Tibial artery (tissue), 4 donors: Measurements from ENCODE around the gene NUAK2.

Experiments
- DNase-seq, 2 donors: peaks; one replicate each; pipeline ENCODE4 v3.0.0-alpha.2; 2019
- H3K27ac ChIP-seq, 2 donors: fragments of 200-600 bp; sonication (generic) in 1 of 2; 1 replicate in 1 of 2; 2 replicates in 1 of 2; pipeline ENCODE4 v1.5.1; 2018 to 2019; ENCODE audit warnings: mild to moderate bottlenecking in 1 of 2
- H3K27me3 ChIP-seq, 2 donors: fragments of 200-600 bp; sonication (generic) in 1 of 2; one replicate each; pipeline versions ENCODE4 v1.5.1 to v1.6.0; 2016 to 2019
- H3K36me3 ChIP-seq, 3 donors: fragments of 200-600 bp; sonication (generic) in 2 of 3; one replicate each; pipeline ENCODE4 v1.5.1; 2016 to 2019; ENCODE audit warnings: mild to moderate bottlenecking in 2 of 3
- H3K4me1 ChIP-seq, 4 donors: fragments of 200-600 bp; sonication (generic) in 2 of 4; 1 replicate in 3 of 4; 2 replicates in 1 of 4; pipeline ENCODE4 v1.5.1; 2016 to 2019
- H3K4me3 ChIP-seq, 2 donors: fragments of 200-600 bp; sonication (generic) in 1 of 2; 1 replicate in 1 of 2; 2 replicates in 1 of 2; pipeline ENCODE4 v1.5.1; 2018 to 2019; ENCODE audit warnings: mild to moderate bottlenecking in 2 of 2
- H3K9me3 ChIP-seq, 3 donors: fragments of 200-600 bp; sonication (generic) in 1 of 3; one replicate each; pipeline ENCODE4 v1.5.1; 2016 to 2019
- CTCF ChIP-seq, 2 experiments: fragments of 200-600 bp in 1 of 2; fragments of 450-650 bp in 1 of 2; IDR thresholded peaks; one replicate each; pipeline ENCODE4 v1.5.1; 2017 to 2019; ENCODE audit warnings: antibody characterized with exemption in 2 of 2, mild to moderate bottlenecking in 1 of 2, moderate library complexity in 1 of 2
- intact Hi-C: fragments of 100-400 bp; cut with DNase I; formaldehyde crosslinking; loops from one replicate; pipeline ENCODE4 v1.15.0; 2023; ENCODE audit warnings: low total_unique reads

NUAK2 gene

GRCh38 chr1:205317311-205317917 lies 4.1 kb downstream of the NUAK2 start:
- no peak for TF ChIP-seq CTCF (IDR thresholded peaks at IDR 0.05)
- Histone ChIP-seq H3K4me1 (peaks cover 0 to 42% (median 24%) of the 10 kb centered on the region in 4 donors), H3K4me3 (no peak overlapping the region), H3K9me3 (no peaks in the 10 kb centered on the region), H3K27me3 (peaks cover 0 to 10% of the 10 kb centered on the region in 2 donors), H3K27ac (no peak overlapping the region), H3K36me3 (no peaks in the 10 kb centered on the region)
- DNase-seq = peak in 1 of 2 donors; percentile 72
- intact Hi-C loops = no loop called here

GRCh38 chr1:205316161-205316566 lies 5.4 kb downstream of the NUAK2 start:
- intact Hi-C loops = no loop called here
- Histone ChIP-seq H3K27ac (no peak overlapping the region), H3K27me3 (peaks cover 0 to 17% of the 10 kb centered on the region in 2 donors), H3K36me3 (no peaks in the 10 kb centered on the region), H3K4me1 (peaks cover 0 to 37% (median 22%) of the 10 kb centered on the region in 4 donors), H3K9me3 (no peaks in the 10 kb centered on the region), H3K4me3 (no peak overlapping the region)
- no peak for DNase-seq
- no peak for TF ChIP-seq CTCF (IDR thresholded peaks at IDR 0.05)

- Histone ChIP-seq H3K4me1 (peaks cover 0 to 29% (median 17%) of the 10 kb centered on the region in 4 donors), H3K27ac (no peak overlapping the region), H3K36me3 (no peaks in the 10 kb centered on the region), H3K4me3 (no peak overlapping the region), H3K9me3 (no peaks in the 10 kb centered on the region), H3K27me3 (peaks cover 0 to 20% of the 10 kb centered on the region in 2 donors)
- intact Hi-C loops = no loop called here
- no peak for TF ChIP-seq CTCF (IDR thresholded peaks at IDR 0.05)
- no peak for DNase-seq
Measured at GRCh38 chr1:205315008-205315618, 6.4 kb downstream of the NUAK2 start.

- peak; percentile 32 to 70 for DNase-seq
- H3K9me3 ChIP-seq = no peaks in the 10 kb centered on the region
- H3K36me3 ChIP-seq = no peaks in the 10 kb centered on the region
- H3K4me1 ChIP-seq = peaks cover 0 to 18% (median 10%) of the 10 kb centered on the region in 4 donors
- no peak overlapping the region for H3K27ac ChIP-seq
- H3K27me3 ChIP-seq = peaks cover 0 to 20% of the 10 kb centered on the region in 2 donors
- H3K4me3 ChIP-seq = peak overlapping the region in 1 of 2 donors; percentile 10
- intact Hi-C loops = no loop called here
- TF ChIP-seq CTCF (IDR thresholded peaks at IDR 0.05) = no peak
Measured at GRCh38 chr1:205313563-205314308, 7.8 kb downstream of the NUAK2 start.

- Histone ChIP-seq H3K4me1 (peaks cover 0 to 15% (median 8%) of the 10 kb centered on the region in 4 donors), H3K9me3 (no peaks in the 10 kb centered on the region), H3K27me3 (peaks cover 0 to 20% of the 10 kb centered on the region in 2 donors), H3K36me3 (no peaks in the 10 kb centered on the region), H3K4me3 (peak overlapping the region in 1 of 2 donors; percentile 10), H3K27ac (no peak overlapping the region)
- TF ChIP-seq CTCF (IDR thresholded peaks at IDR 0.05) = no peak
- intact Hi-C loops = no loop called here
- DNase-seq = no peak
Measured at GRCh38 chr1:205312866-205313562, 8.5 kb downstream of the NUAK2 start.
